ENCODE measurements around the gene HTATSF1.

The HTATSF1 gene

GRCh38 chrX:136496764-136497555, 432 bp upstream of the HTATSF1 start:
- DNase-seq (ENCODE audit: low spot score), result peak; percentile 55

GRCh38 chrX:136519069-136519468, 21.7 kb downstream of the HTATSF1 start:
- no peak for DNase-seq (ENCODE audit: low spot score)

DNA sequence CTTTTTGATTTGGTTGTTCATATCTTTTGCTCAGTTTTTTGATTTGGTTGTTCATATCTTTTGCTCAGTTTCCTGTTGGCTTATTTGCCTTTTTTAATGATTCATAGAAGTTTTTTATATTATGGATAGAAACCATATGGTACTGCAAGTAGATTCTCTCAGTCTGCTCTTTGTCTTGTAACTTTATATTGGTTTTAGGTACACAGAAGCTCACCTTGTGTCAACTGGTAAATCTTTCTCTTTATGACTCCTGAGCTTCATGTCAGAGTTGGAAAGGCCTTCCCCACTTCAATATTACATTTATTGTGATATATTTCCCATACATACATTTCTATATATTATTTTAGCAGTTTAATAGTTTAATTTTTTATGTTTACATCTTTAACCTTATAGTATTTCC, 26.4 kb downstream of the HTATSF1 start:
- DNase-seq (ENCODE audit: low spot score), result no peak

DNA sequence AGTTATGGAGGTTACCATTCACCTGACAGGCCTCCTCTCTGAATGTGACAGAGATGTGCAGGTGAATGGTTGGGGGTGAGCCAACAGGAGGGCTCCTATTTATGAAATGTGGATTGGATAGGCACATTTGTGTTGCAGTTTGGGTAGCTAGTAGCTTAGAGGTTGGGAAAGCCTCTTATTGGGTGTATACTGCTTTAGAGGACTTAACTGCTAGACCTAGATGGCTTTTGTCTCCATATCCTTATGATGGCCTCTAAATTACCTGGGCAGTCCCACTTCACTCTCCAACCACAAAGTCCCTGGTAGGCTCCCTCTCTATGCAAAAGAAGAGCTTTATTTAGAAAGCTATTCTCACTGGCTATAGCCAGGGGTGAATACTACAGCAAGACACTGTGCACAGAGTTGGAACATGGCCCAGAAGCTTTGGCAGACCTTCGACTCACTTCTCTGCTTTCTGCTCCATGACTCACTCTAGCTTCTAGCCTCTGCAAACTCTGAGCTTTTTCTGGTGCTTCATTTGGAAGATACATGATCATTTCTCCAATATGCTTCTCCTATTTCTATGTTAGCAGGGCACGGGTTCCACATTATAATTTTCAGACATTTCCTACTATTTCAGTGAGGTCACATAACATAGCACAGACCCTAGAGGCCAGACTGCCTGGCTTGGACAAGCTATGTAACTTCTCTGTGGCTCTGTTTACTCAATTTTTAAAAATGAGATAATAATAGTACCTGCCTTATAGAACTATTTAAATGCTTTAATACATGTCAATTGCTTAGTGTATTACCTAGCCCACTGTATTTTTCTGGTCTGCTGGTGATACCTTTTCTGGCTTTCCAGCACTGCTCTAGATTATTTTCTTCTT, 28.6 kb downstream of the HTATSF1 start:
- DNase-seq (ENCODE audit: low spot score), result peak; percentile 38

DNA sequence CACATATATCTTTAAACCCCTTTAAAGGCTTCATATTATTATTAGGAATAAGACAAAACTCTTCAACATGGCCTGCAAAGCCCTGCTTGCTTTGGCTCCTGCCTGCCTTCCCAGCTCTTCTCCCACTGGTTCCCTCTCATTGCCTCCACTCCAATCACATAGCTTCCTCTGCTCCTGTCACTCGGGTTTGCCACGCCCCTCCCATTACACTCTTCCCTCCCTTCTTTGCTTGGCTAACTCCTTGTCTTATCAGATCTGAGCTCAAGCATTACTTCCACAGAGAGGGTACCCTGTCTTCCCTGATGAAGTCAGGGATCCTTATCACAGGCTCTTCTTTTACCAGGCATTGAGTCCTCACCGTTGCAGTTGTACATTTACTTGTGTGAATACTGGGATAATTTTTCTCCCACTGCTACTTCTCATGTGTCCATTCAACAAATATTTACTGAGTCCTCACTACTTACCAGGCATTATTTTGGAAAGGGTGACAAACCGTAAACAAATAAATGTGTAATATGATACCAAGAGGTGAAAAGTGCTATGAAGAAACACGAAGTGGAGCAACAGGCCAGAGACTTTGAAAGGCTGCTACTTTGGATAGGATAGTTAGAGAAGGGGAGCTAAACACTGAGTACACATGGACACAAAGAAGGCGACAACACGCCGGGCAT, 31.4 kb downstream of the HTATSF1 start:
- DNase-seq (ENCODE audit: low spot score), result no peak

DNA sequence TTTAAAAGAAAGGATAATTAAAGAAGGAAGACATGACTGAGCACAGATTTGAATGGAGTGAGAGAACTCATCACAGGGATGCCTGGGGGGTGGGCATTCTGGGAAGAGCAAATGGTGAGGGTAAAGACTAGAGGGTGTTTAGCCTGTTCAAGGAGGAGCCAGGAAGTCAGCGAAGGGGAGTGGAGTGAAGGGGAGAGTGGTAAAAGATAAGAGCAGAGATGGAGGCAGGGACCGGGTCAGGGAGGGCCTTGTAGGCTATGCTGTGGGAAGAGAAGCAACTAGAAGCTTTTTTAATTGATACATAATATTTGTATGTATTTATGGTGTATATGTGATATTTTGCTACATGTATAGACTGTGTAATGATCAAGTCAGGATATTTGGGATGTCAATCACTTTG, 32.4 kb downstream of the HTATSF1 start:
- no peak for DNase-seq (ENCODE audit: low spot score)

DNA sequence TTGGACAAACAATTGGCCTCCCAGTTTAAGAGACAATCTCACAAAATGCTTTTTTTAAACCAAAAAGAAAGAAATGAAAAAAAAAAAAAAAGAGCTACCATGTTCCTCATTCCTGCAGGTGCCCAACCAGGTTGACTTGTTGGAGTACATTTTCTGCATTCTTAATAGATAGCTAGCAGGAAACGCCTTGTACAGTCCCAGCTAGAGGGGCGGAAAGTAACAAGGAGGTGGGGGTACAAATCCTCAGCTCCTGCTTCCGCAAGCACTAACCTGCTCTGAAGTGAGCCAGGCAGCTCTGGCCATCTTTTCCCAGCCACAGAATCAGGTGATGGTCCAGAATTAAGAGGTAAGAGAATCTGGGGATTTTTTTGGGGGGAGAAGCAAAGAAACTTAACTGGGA, 34.6 kb downstream of the HTATSF1 start, which contains the start of gene VGLL1:
TSS of gene VGLL1 (plus strand) at position 265 of the 400 bp plus-strand sequence. CDS start 3,806 bp downstream, outside the sequence.
- DNase-seq (ENCODE audit: low spot score), result no peak

DNA sequence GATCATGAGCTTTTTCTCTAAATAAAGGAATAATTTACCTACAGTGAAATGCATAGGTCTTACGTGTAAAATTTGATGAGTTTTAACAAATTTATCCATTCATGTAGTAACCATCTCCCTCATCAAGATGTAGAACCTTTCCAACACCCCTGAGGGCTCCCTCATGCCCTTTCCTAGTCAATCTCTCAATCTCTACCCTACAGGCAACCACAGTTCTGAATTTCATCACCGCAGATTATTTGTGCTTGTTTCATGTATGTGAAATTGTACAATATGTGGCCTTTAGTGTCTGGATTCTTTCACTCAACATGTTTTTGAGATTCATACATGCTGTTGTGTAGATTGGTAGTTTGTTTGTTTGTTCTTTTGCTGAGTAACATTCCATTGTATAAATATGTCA, 36.7 kb downstream of the HTATSF1 start:
- no peak for DNase-seq (ENCODE audit: low spot score)

- no peak for DNase-seq (ENCODE audit: low spot score)
Measured at GRCh38 chrX:136538811-136539210, 41.4 kb downstream of the HTATSF1 start.

- DNase-seq (ENCODE audit: low spot score), result no peak
Measured at GRCh38 chrX:136540226-136540625, 42.8 kb downstream of the HTATSF1 start.

- DNase-seq (ENCODE audit: low spot score), result no peak
Measured at GRCh38 chrX:136541294-136541693, 43.9 kb downstream of the HTATSF1 start.

DNA sequence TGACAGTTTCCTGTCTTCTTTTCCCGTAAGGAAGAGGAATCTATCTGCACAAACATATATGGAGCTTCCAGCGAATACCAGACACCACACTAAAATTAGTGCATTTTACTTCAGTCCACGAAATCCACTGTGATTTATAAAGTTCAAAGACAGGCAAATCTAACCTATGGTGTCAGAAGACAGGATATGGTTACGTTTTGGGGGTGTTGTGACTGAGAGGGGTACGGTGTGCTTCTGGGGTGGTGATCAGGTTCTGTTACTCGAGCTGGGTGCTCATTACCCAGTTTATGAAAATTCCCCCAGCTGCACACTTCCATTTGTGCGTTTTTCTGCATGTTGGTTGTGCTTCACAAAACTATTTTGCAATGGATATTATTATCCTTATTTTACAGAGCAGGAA, 44.9 kb downstream of the HTATSF1 start:
- no peak for DNase-seq (ENCODE audit: low spot score)

GRCh38 chrX:136546371-136546781, 49.0 kb downstream of the HTATSF1 start:
- no peak for DNase-seq (ENCODE audit: low spot score)

DNA sequence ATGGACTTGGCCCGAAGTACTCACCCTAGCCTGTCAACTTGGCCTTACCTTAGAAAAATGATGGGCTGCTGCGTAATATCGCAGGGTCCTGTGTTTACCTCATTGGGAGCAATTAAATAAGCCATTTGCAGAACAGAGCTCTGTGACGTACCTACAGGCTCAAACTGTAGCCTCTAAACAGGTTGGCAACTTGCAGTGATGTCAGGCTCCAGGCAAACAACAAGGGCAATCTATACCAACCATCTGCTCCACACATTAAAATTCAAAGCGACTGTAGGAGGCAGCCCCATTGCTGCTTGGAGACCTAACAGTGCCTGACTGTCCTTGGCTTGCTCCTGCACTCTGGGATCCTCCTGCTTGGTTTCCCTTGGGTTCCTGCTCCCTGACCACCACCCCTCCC, 51.8 kb downstream of the HTATSF1 start:
- DNase-seq (ENCODE audit: low spot score), result no peak

DNA sequence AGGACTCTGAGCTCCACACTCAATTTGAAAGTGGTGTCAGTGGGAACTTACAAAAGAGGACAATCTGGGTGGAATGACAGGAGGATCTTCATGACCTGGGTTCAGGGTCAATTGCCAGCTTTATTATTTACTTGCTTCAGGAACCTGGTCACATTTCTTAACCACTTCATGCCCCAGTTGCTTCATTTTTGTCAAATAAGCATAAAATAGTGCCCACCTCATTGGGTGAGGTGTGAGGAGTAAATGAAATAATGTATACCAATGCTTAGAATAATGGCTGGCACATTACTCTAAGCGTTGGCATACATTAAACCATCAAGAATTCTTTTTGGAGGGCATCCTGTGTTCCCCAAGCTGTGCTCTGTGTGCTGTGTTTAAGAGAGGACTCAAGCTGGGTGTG, 54.0 kb downstream of the HTATSF1 start:
- DNase-seq (ENCODE audit: low spot score), result no peak

- DNase-seq (ENCODE audit: low spot score), result no peak
Measured at GRCh38 chrX:136555694-136556093, 58.3 kb downstream of the HTATSF1 start.
